ENCODE measurements around the gene SCCPDH.

The SCCPDH gene

GRCh38 chr1:246785494-246786111, 61.4 kb downstream of the SCCPDH start:
- no peak for DNase-seq (ENCODE audit: low read depth in 2 of 2)

- DNase-seq (ENCODE audit: low read depth in 2 of 2) = no peak
Observed at GRCh38 chr1:246786606-246787238, 62.5 kb downstream of the SCCPDH start.

- no peak for DNase-seq (ENCODE audit: low read depth in 2 of 2)
Observed at GRCh38 chr1:246787781-246788513, 63.7 kb downstream of the SCCPDH start.

- DNase-seq (ENCODE audit: low read depth in 2 of 2) = no peak
Observed at GRCh38 chr1:246788895-246789338, 64.7 kb downstream of the SCCPDH start.

GRCh38 chr1:246789454-246790339, 65.5 kb downstream of the SCCPDH start:
- no peak for DNase-seq (ENCODE audit: low read depth in 2 of 2)

GRCh38 chr1:246790364-246790763, 66.2 kb downstream of the SCCPDH start:
- no peak for DNase-seq (ENCODE audit: low read depth in 2 of 2)

GRCh38 chr1:246790833-246791232, 66.6 kb downstream of the SCCPDH start:
- DNase-seq (ENCODE audit: low read depth in 2 of 2) = no peak

- DNase-seq (ENCODE audit: low read depth in 2 of 2) = no peak
Observed at GRCh38 chr1:246791303-246791918, 67.2 kb downstream of the SCCPDH start.

- DNase-seq (ENCODE audit: low read depth in 2 of 2) = no peak
Observed at GRCh38 chr1:246792603-246793002, 68.4 kb downstream of the SCCPDH start.

GRCh38 chr1:246793356-246793896, 69.2 kb downstream of the SCCPDH start:
- no peak for DNase-seq (ENCODE audit: low read depth in 2 of 2)

- DNase-seq (ENCODE audit: low read depth in 2 of 2) = no peak
Observed at GRCh38 chr1:246794048-246794827, 70.0 kb downstream of the SCCPDH start.

- no peak for DNase-seq (ENCODE audit: low read depth in 2 of 2)
Observed at GRCh38 chr1:246794828-246795671, 70.8 kb downstream of the SCCPDH start.

- DNase-seq (ENCODE audit: low read depth in 2 of 2) = no peak
Observed at GRCh38 chr1:246795906-246796694, 71.9 kb downstream of the SCCPDH start.

- DNase-seq (ENCODE audit: low read depth in 2 of 2) = no peak
Observed at GRCh38 chr1:246797157-246797556, 72.9 kb downstream of the SCCPDH start.

- no peak for DNase-seq (ENCODE audit: low read depth in 2 of 2)
Observed at GRCh38 chr1:246797597-246797996, 73.4 kb downstream of the SCCPDH start.

- DNase-seq (ENCODE audit: low read depth in 2 of 2) = no peak
Observed at GRCh38 chr1:246798107-246798506, 73.9 kb downstream of the SCCPDH start.

GRCh38 chr1:246798606-246799496, 74.6 kb downstream of the SCCPDH start:
- no peak for DNase-seq (ENCODE audit: low read depth in 2 of 2)

- no peak for DNase-seq (ENCODE audit: low read depth in 2 of 2)
Observed at GRCh38 chr1:246800356-246800755, 76.1 kb downstream of the SCCPDH start.

All from fibroblast of skin of left biceps (primary cell).